Measurements from ENCODE around the gene MS4A4A.

DNA sequence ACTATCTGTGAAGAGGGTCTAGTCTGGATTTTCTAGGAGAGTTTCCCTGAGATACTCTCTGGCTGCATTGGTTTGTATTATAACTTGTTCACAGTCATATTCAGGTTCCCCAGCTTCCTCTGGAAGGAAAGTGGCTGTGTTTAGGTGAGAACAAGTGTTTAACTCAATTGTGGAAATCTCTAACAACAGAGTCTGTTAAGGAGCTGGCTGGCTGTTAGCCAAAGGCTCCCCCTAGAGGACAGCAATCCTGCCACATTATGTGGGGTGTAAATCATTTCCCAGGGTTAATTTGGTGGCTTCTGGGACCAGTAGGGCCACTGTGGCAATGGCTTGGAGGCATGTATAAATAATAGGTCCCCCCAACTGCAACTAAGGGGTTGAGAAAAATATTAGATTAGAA lies 65.0 kb downstream of the MS4A4A start:
- no peak for TF ChIP-seq EP300 (IDR thresholded peaks at IDR 0.05; ENCODE audit: low read depth)
- TF ChIP-seq, protein P1, sequence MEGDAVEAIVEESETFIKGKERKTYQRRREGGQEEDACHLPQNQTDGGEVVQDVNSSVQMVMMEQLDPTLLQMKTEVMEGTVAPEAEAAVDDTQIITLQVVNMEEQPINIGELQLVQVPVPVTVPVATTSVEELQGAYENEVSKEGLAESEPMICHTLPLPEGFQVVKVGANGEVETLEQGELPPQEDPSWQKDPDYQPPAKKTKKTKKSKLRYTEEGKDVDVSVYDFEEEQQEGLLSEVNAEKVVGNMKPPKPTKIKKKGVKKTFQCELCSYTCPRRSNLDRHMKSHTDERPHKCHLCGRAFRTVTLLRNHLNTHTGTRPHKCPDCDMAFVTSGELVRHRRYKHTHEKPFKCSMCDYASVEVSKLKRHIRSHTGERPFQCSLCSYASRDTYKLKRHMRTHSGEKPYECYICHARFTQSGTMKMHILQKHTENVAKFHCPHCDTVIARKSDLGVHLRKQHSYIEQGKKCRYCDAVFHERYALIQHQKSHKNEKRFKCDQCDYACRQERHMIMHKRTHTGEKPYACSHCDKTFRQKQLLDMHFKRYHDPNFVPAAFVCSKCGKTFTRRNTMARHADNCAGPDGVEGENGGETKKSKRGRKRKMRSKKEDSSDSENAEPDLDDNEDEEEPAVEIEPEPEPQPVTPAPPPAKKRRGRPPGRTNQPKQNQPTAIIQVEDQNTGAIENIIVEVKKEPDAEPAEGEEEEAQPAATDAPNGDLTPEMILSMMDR (IDR thresholded peaks at IDR 0.05): peak in 1 of 5 experiments; percentile 31
- no peak for TF ChIP-seq POLR2A (IDR thresholded peaks at IDR 0.05)

Data from transverse colon (tissue), 3 donors.